ENCODE data around the gene PLXNB3.

The PLXNB3 gene

DNA sequence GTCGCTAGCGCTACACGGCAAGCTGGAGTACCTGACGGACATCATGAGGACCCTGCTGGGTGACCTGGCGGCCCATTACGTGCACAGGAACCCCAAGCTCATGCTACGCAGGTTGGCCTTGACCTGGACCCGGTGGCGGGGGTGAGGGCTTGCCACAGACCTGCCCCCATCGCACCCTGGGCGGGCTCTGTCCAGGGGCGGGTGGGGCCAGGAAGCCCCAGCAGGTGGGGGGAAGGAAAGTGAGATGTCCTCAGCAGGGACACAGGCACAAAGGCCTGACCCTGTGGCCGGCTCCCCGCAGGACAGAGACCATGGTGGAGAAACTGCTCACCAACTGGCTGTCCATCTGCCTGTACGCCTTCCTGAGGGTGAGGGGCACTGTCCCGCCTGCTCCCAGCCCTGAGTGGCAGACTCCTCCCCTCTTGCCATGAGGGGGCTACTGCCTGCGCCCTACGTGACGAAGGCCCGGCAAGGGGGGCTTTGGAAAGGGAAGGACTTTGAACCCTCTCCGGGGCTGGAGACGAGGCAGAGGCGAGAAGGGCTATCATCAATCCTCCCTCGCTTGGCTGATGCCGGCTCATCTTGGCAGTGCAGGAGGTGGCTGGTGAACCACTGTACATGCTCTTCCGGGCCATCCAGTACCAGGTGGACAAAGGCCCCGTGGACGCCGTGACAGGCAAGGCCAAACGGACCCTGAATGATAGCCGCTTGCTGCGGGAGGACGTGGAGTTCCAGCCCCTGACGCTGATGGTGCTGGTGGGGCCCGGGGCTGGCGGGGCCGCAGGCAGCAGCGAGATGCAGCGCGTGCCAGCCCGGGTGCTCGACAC, 11.5 kb downstream of the PLXNB3 start:
- H3K27me3 ChIP-seq (ENCODE audit: control insufficient read depth, insufficient read depth, low read length): no peaks in the 10 kb centered on the region
- TF ChIP-seq, protein P1, sequence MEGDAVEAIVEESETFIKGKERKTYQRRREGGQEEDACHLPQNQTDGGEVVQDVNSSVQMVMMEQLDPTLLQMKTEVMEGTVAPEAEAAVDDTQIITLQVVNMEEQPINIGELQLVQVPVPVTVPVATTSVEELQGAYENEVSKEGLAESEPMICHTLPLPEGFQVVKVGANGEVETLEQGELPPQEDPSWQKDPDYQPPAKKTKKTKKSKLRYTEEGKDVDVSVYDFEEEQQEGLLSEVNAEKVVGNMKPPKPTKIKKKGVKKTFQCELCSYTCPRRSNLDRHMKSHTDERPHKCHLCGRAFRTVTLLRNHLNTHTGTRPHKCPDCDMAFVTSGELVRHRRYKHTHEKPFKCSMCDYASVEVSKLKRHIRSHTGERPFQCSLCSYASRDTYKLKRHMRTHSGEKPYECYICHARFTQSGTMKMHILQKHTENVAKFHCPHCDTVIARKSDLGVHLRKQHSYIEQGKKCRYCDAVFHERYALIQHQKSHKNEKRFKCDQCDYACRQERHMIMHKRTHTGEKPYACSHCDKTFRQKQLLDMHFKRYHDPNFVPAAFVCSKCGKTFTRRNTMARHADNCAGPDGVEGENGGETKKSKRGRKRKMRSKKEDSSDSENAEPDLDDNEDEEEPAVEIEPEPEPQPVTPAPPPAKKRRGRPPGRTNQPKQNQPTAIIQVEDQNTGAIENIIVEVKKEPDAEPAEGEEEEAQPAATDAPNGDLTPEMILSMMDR (IDR thresholded peaks at IDR 0.05): no peak
- no peak overlapping the region for H3K4me2 ChIP-seq (ENCODE audit: low read length)
- no peaks in the 10 kb centered on the region for H3K36me3 ChIP-seq (ENCODE audit: control insufficient read depth, insufficient read depth, low read length)
- H3K4me3 ChIP-seq (ENCODE audit: low read depth, low read length): no peak overlapping the region
- H3K9ac ChIP-seq: no peak overlapping the region
- H3K79me2 ChIP-seq: no peaks in the 10 kb centered on the region
- no peaks in the 10 kb centered on the region for H3K4me1 ChIP-seq
- H3K27ac ChIP-seq: no peak overlapping the region
- H2AFZ ChIP-seq: no peak overlapping the region
- no peaks in the 10 kb centered on the region for H3K9me3 ChIP-seq (ENCODE audit: control insufficient read depth, low read length)

DNA sequence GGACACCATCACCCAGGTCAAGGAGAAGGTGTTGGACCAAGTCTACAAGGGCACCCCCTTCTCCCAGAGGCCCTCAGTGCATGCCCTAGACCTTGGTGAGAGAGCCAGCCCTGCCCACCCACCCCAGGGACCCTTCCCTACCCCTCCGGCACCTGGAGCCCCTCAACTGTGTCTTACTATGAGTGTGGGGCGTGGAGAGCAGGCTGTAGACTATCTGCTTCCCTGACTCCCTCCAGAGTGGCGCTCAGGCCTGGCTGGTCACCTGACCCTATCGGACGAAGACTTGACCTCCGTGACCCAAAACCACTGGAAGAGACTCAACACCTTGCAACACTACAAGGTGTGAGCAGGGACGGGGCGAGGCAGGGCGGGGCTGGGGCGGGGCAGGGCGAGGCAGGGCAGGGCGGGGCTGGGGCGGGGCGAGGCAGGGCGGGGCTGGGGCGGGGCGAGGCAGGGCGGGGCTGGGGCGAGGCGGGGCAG, 12.1 kb downstream of the PLXNB3 start:
- Histone ChIP-seq H3K36me3 (ENCODE audit: control insufficient read depth, insufficient read depth, low read length) (no peaks in the 10 kb centered on the region), H3K9ac (no peak overlapping the region), H3K9me3 (ENCODE audit: control insufficient read depth, low read length) (no peaks in the 10 kb centered on the region), H2AFZ (no peak overlapping the region), H3K27me3 (ENCODE audit: control insufficient read depth, insufficient read depth, low read length) (no peaks in the 10 kb centered on the region), H3K4me1 (no peaks in the 10 kb centered on the region), H3K79me2 (no peaks in the 10 kb centered on the region), H3K4me3 (ENCODE audit: low read depth, low read length) (no peak overlapping the region), H3K27ac (no peak overlapping the region), H3K4me2 (ENCODE audit: low read length) (no peak overlapping the region)
- TF ChIP-seq, protein P1 (IDR thresholded peaks at IDR 0.05): no peak

DNA sequence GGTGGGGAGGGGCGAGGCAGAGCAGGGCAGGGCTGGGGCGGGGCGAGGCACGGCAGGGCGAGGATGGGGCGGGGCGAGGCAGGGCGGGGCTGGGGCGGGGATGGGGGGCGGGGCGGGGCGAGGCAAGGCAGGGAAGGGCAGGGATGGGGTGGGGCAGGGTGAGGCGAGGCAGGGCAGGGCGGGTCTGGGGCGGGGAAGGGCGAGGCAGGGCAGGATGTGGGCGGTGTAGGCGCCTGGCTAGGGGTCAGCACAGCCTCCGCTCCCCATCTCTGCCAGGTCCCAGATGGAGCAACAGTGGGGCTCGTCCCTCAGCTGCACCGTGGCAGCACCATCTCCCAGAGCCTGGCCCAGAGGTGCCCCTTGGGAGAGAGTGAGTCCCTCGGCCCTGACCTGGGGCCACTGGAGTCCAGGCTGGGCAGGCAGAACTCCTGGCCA, 12.6 kb downstream of the PLXNB3 start:
- Histone ChIP-seq H3K36me3 (ENCODE audit: control insufficient read depth, insufficient read depth, low read length) (no peaks in the 10 kb centered on the region), H3K4me3 (ENCODE audit: low read depth, low read length) (no peak overlapping the region), H3K27ac (no peak overlapping the region)

GRCh38 chrX:153777261-153778090, 13.4 kb downstream of the PLXNB3 start:
- Histone ChIP-seq H3K9me3 (ENCODE audit: control insufficient read depth, low read length) (no peaks in the 10 kb centered on the region), H3K4me2 (ENCODE audit: low read length) (no peak overlapping the region), H3K79me2 (no peaks in the 10 kb centered on the region), H3K36me3 (ENCODE audit: control insufficient read depth, insufficient read depth, low read length) (no peaks in the 10 kb centered on the region), H3K4me1 (no peaks in the 10 kb centered on the region), H3K27me3 (ENCODE audit: control insufficient read depth, insufficient read depth, low read length) (no peaks in the 10 kb centered on the region), H3K4me3 (ENCODE audit: low read depth, low read length) (no peak overlapping the region), H3K9ac (no peak overlapping the region), H3K27ac (no peak overlapping the region), H2AFZ (no peak overlapping the region)
- TF ChIP-seq, protein P1 (IDR thresholded peaks at IDR 0.05): no peak

More for the DNA sequence above, 12.6 kb downstream of the PLXNB3 start:
- Histone ChIP-seq H3K27me3 (ENCODE audit: control insufficient read depth, insufficient read depth, low read length) (no peaks in the 10 kb centered on the region), H3K79me2 (no peaks in the 10 kb centered on the region), H3K9ac (no peak overlapping the region), H2AFZ (no peak overlapping the region), H3K4me2 (ENCODE audit: low read length) (no peak overlapping the region), H3K9me3 (ENCODE audit: control insufficient read depth, low read length) (no peaks in the 10 kb centered on the region), H3K4me1 (no peaks in the 10 kb centered on the region)
- TF ChIP-seq, protein P1 (IDR thresholded peaks at IDR 0.05): no peak

All from parathyroid adenoma (tissue), 2 donors.